Measurements from ENCODE around the gene ZNF331. TPM values are rescaled to one million over a fixed set of nuclear protein-coding genes. Genes with fewer than 3 reads are reported as not detected.

Gene ZNF331
- total and polyA plus RNA-seq, 2 experiments from 2014 or later = 12.3 to 15.6 TPM

GRCh38 chr19:53519446-53519845 lies 18.5 kb upstream of the ZNF331 start:
- Histone ChIP-seq H3K27me3 (no peaks in the 10 kb centered on the region), H2AFZ (no peak overlapping the region), H4K20me1 (ENCODE audit: insufficient read depth, poor library complexity, severe bottlenecking) (no peaks in the 10 kb centered on the region), H3K27ac (peak overlapping the region; percentile 86), H3K9me2 (replicated peaks; ENCODE audit: insufficient read depth) (no peaks in the 10 kb centered on the region), H3K4me2 (no peak overlapping the region), H3K4me1 (ENCODE audit: insufficient read depth) (peaks cover 5% of the 10 kb centered on the region), H3K79me2 (no peaks in the 10 kb centered on the region), H3K9me3 (ENCODE audit: low read depth) (no peaks in the 10 kb centered on the region), H3K4me3 (no peak overlapping the region), H3K36me3 (replicated peaks; ENCODE audit: insufficient read depth, low read depth) (no peaks in the 10 kb centered on the region)
- 88% methylated on average over 7 of the region's 7 CpGs for WGBS (ENCODE audit: low lambda C conversion rate, missing lambda C conversion rate)
- TF ChIP-seq EZH2 (IDR thresholded peaks at IDR 0.05; ENCODE audit: borderline replicate concordance) (no peak), EZH2phosphoT487 (IDR thresholded peaks at IDR 0.05; ENCODE audit: low read depth, severe bottlenecking, unreplicated experiment) (no peak)
- TF ChIP-seq, protein P1, sequence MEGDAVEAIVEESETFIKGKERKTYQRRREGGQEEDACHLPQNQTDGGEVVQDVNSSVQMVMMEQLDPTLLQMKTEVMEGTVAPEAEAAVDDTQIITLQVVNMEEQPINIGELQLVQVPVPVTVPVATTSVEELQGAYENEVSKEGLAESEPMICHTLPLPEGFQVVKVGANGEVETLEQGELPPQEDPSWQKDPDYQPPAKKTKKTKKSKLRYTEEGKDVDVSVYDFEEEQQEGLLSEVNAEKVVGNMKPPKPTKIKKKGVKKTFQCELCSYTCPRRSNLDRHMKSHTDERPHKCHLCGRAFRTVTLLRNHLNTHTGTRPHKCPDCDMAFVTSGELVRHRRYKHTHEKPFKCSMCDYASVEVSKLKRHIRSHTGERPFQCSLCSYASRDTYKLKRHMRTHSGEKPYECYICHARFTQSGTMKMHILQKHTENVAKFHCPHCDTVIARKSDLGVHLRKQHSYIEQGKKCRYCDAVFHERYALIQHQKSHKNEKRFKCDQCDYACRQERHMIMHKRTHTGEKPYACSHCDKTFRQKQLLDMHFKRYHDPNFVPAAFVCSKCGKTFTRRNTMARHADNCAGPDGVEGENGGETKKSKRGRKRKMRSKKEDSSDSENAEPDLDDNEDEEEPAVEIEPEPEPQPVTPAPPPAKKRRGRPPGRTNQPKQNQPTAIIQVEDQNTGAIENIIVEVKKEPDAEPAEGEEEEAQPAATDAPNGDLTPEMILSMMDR (IDR thresholded peaks at IDR 0.05; ENCODE audit: poor library complexity) = no peak
- DNase-seq (ENCODE audit: low spot score) = peak; percentile 28

GRCh38 chr19:53520163-53520546 lies 17.8 kb upstream of the ZNF331 start:
- peak overlapping the region; percentile 68 for H3K4me2 ChIP-seq
- H3K36me3 ChIP-seq (replicated peaks; ENCODE audit: insufficient read depth, low read depth) = no peaks in the 10 kb centered on the region
- no peaks in the 10 kb centered on the region for H4K20me1 ChIP-seq (ENCODE audit: insufficient read depth, poor library complexity, severe bottlenecking)
- H2AFZ ChIP-seq = peak overlapping the region; percentile 86
- no peaks in the 10 kb centered on the region for H3K27me3 ChIP-seq
- H3K27ac ChIP-seq = peak overlapping the region; percentile 86
- 88% methylated on average over 13 of the region's 13 CpGs for WGBS (ENCODE audit: low lambda C conversion rate, missing lambda C conversion rate)
- no peaks in the 10 kb centered on the region for H3K9me3 ChIP-seq (ENCODE audit: low read depth)
- no peaks in the 10 kb centered on the region for H3K9me2 ChIP-seq (replicated peaks; ENCODE audit: insufficient read depth)
- H3K79me2 ChIP-seq = no peaks in the 10 kb centered on the region
- H3K4me1 ChIP-seq (ENCODE audit: insufficient read depth) = peaks cover 5% of the 10 kb centered on the region
- H3K4me3 ChIP-seq = peak overlapping the region; percentile 1
- TF ChIP-seq EZH2phosphoT487 (IDR thresholded peaks at IDR 0.05; ENCODE audit: low read depth, severe bottlenecking, unreplicated experiment) (no peak), EZH2 (IDR thresholded peaks at IDR 0.05; ENCODE audit: borderline replicate concordance) (no peak)
- TF ChIP-seq, protein P1 (IDR thresholded peaks at IDR 0.05; ENCODE audit: poor library complexity) = no peak
- no peak for DNase-seq (ENCODE audit: low spot score)

- Histone ChIP-seq H2AFZ (peak overlapping the region; percentile 86), H3K4me3 (peak overlapping the region; percentile 44), H3K79me2 (no peaks in the 10 kb centered on the region), H3K27me3 (no peaks in the 10 kb centered on the region), H3K4me2 (peak overlapping the region; percentile 82), H4K20me1 (ENCODE audit: insufficient read depth, poor library complexity, severe bottlenecking) (no peaks in the 10 kb centered on the region), H3K27ac (peak overlapping the region; percentile 86), H3K9me2 (replicated peaks; ENCODE audit: insufficient read depth) (no peaks in the 10 kb centered on the region), H3K4me1 (ENCODE audit: insufficient read depth) (peaks cover 5% of the 10 kb centered on the region), H3K9me3 (ENCODE audit: low read depth) (no peaks in the 10 kb centered on the region), H3K36me3 (replicated peaks; ENCODE audit: insufficient read depth, low read depth) (no peaks in the 10 kb centered on the region)
- TF ChIP-seq EZH2phosphoT487 (IDR thresholded peaks at IDR 0.05; ENCODE audit: low read depth, severe bottlenecking, unreplicated experiment) (no peak), EZH2 (IDR thresholded peaks at IDR 0.05; ENCODE audit: borderline replicate concordance) (no peak)
- TF ChIP-seq, protein P1 (IDR thresholded peaks at IDR 0.05; ENCODE audit: poor library complexity) = no peak
- peak; percentile 98 for DNase-seq (ENCODE audit: low spot score)
- WGBS (ENCODE audit: low lambda C conversion rate, missing lambda C conversion rate) = 2% methylated on average over 46 of the region's 46 CpGs
Measured at GRCh38 chr19:53520547-53521372, 17.2 kb upstream of the ZNF331 start.
